CD4-positive, alpha-beta T cell treated with Interleukin-4 for 4 hours (primary cell): Measurements from ENCODE around the gene GALK2.
"Not testable (repeated sequence)": the region's sequence is repeated elsewhere in the genome, so short reads cannot be mapped to it uniquely, and the experiment has no call there.

Experiments used
- DNase-seq: peaks from one replicate; pipeline ENCODE4 v3.0.0-alpha.2; 2020

GALK2 gene

GRCh38 chr15:49287481-49287880 lies 117.4 kb downstream of the GALK2 start:
- DNase-seq: no peak

GRCh38 chr15:49288391-49288790 lies 118.3 kb downstream of the GALK2 start:
- no peak for DNase-seq

- no peak for DNase-seq
Measured at GRCh38 chr15:49290191-49290590, 120.1 kb downstream of the GALK2 start.

- DNase-seq: no peak
Measured at GRCh38 chr15:49293941-49294340, 123.9 kb downstream of the GALK2 start.

GRCh38 chr15:49296258-49296657 lies 126.2 kb downstream of the GALK2 start:
- DNase-seq: no peak

GRCh38 chr15:49297584-49297983 lies 127.5 kb downstream of the GALK2 start:
- DNase-seq: no peak

GRCh38 chr15:49300856-49301255 lies 130.8 kb downstream of the GALK2 start:
- DNase-seq: no peak

GRCh38 chr15:49301562-49301961 lies 131.5 kb downstream of the GALK2 start:
- no peak for DNase-seq

GRCh38 chr15:49303003-49303402 lies 133.0 kb downstream of the GALK2 start:
- DNase-seq: no peak

GRCh38 chr15:49306551-49306950 lies 136.5 kb downstream of the GALK2 start:
- no peak for DNase-seq

- no peak for DNase-seq
Measured at GRCh38 chr15:49308686-49309085, 138.6 kb downstream of the GALK2 start.

GRCh38 chr15:49309889-49310288 lies 139.8 kb downstream of the GALK2 start:
- DNase-seq: no peak

GRCh38 chr15:49313650-49314049 lies 143.6 kb downstream of the GALK2 start:
- DNase-seq: no peak

- DNase-seq: no peak
Measured at GRCh38 chr15:49314716-49315115, 144.7 kb downstream of the GALK2 start.

- DNase-seq: no peak
Measured at GRCh38 chr15:49315391-49315823, 145.4 kb downstream of the GALK2 start.

GRCh38 chr15:49320351-49320750 lies 150.3 kb downstream of the GALK2 start:
- DNase-seq: no peak

- DNase-seq: no peak
Measured at GRCh38 chr15:49323207-49323606, 153.2 kb downstream of the GALK2 start.

GRCh38 chr15:49327927-49328326 lies 157.9 kb downstream of the GALK2 start:
- DNase-seq: no peak

- no peak for DNase-seq
Measured at GRCh38 chr15:49328941-49329340, 158.9 kb downstream of the GALK2 start.

GRCh38 chr15:49330166-49330565 lies 160.1 kb downstream of the GALK2 start:
- no peak for DNase-seq

- no peak for DNase-seq
Measured at GRCh38 chr15:49331442-49331841, 161.4 kb downstream of the GALK2 start.

- no peak for DNase-seq
Measured at GRCh38 chr15:49331951-49332350, 161.9 kb downstream of the GALK2 start.

- DNase-seq: no peak
Measured at GRCh38 chr15:49339656-49340055, 169.6 kb downstream of the GALK2 start.

GRCh38 chr15:49343546-49343945 lies 173.5 kb downstream of the GALK2 start:
- DNase-seq: no peak

GRCh38 chr15:49354439-49354838 lies 184.4 kb downstream of the GALK2 start:
- not testable (repeated sequence) for DNase-seq

GRCh38 chr15:49361370-49361769 lies 191.3 kb downstream of the GALK2 start:
- DNase-seq: no peak
